Kidney (tissue), 14 donors: Measurements from ENCODE around the gene RPL36. TPM values are rescaled to one million over a fixed set of nuclear protein-coding genes. Genes with fewer than 3 reads are reported as not detected.

ENCODE experiments used
- DNase-seq, 5 donors: peaks; one replicate each; pipeline ENCODE4 v3.0.0-alpha.2; 2013 to 2020
- FAIRE-seq: peaks from 2 replicates; lab custom pipeline; 2012; peaks lifted over from hg19 to GRCh38; lab: Jason Lieb, UNC
- H3K27ac ChIP-seq, 2 donors: one replicate each; pipeline ENCODE4 v1.7.0; 2013; ENCODE audit warnings: low read depth in 2 of 2, low read length in 2 of 2, inconsistent platforms in 1 of 2
- H3K27me3 ChIP-seq: one replicate; pipeline ENCODE4 v1.7.1; 2013; ENCODE audit warnings: low read length, inconsistent platforms; ENCODE audit not compliant: control insufficient read depth, insufficient read depth
- H3K36me3 ChIP-seq, 3 donors: one replicate each; pipeline versions ENCODE4 v1.7.0 to v1.7.1; 2013; ENCODE audit warnings: low read length in 3 of 3, control low read depth in 1 of 3, inconsistent platforms in 1 of 3; ENCODE audit not compliant: insufficient read depth in 3 of 3, control insufficient read depth in 2 of 3
- H3K4me1 ChIP-seq, 3 donors: one replicate each; pipeline versions ENCODE4 v1.7.0 to v1.7.1; 2013; ENCODE audit warnings: low read length in 3 of 3, inconsistent platforms in 1 of 3, low read depth in 1 of 3; ENCODE audit not compliant: control insufficient read depth in 2 of 3, insufficient read depth in 2 of 3
- H3K4me3 ChIP-seq, 3 donors: one replicate each; pipeline versions ENCODE4 v1.7.0 to v1.8.1; 2013; ENCODE audit warnings: low read length in 3 of 3, control low read depth in 1 of 3, inconsistent platforms in 1 of 3
- H3K9ac ChIP-seq, 3 donors: one replicate each; pipeline versions ENCODE4 v1.7.0 to v1.7.1; 2013; ENCODE audit warnings: low read length in 3 of 3, control low read depth in 1 of 3, inconsistent platforms in 1 of 3
- H3K9me3 ChIP-seq, 3 donors: one replicate each; pipeline versions ENCODE4 v1.7.0 to v1.7.1; 2013; ENCODE audit warnings: low read length in 3 of 3, control low read depth in 1 of 3, inconsistent platforms in 1 of 3; ENCODE audit not compliant: control insufficient read depth in 2 of 3, insufficient read depth in 1 of 3
- intact Hi-C: fragments of 100-400 bp; cut with DNase I; formaldehyde crosslinking; loops from one replicate; pipeline ENCODE4 v1.11.1; 2022
- polyA plus RNA-seq: library from polyadenylated mRNA; stranded (reverse); fragments of 350-450 nt; fragmentation: Illumina TruSeq; extraction: RNeasy Lipid Tissue Mini Kit (QIAGEN cat#74804); gene quantifications from one replicate; pipeline ENCODE4 v1.2.3, GENCODE V29; 2014; ENCODE audit warnings: low read depth, low replicate concordance; ENCODE audit not compliant: insufficient read depth
- total RNA-seq: library from RNA; stranded (reverse); fragmentation: NEBNext Ultra II Directional; extraction: Animal tissue kit (Norgen Biotek cat#: 25700); gene quantifications from one replicate; pipeline ENCODE4 v1.2.1, GENCODE V29; 2021
- TF ChIP-seq, protein P1 (sequence below): IDR thresholded peaks from 3 replicates; pipeline ENCODE4 v1.5.1; 2012; ENCODE audit warnings: mild to moderate bottlenecking, moderate library complexity, borderline replicate concordance; ENCODE audit not compliant: insufficient read depth; ENCODE audit errors: extremely low read depth
- donor health status: control.
- donor health status: control.
- donor health status: control.
- donor health status: control.
- donor health status: control.
- donor health status: DM: yes; HTN: yes; CAD: no.
- donor health status: Normal renal cell carcinoma (clear cell type).

Gene RPL36
- total and polyA plus RNA-seq, 2 donors from 2014 or later: 564 to 1,593 TPM

DNA sequence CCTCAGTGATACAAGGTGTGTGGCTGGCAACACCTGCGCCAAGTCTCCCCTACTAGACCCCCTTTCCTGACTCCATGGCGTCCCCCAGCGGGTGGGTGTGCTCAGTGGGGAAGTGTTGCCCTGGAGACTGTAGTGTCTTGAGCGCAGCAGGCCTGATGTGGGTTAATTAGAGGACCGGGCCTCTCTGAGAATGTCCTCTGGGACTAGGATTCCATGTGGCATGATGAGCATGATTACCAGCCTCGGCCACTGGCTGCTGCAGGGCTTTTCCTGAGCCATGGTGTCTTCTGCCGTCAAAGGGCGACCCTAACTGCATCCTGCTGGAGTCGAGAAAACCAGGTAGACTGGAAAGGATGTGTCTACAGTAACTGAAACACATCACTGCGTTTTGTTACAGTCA lies 37.8 kb upstream of the RPL36 start:
- peaks cover 0 to 4% (median 0%) of the 10 kb centered on the region in 3 donors for H3K4me1 ChIP-seq
- FAIRE-seq (no peak), DNase-seq (no peak)
- H3K27ac ChIP-seq: no peak overlapping the region
- no peak overlapping the region for H3K9ac ChIP-seq
- no peaks in the 10 kb centered on the region for H3K27me3 ChIP-seq
- no peak overlapping the region for H3K4me3 ChIP-seq
- intact Hi-C loops: no loop called here
- TF ChIP-seq, protein P1, sequence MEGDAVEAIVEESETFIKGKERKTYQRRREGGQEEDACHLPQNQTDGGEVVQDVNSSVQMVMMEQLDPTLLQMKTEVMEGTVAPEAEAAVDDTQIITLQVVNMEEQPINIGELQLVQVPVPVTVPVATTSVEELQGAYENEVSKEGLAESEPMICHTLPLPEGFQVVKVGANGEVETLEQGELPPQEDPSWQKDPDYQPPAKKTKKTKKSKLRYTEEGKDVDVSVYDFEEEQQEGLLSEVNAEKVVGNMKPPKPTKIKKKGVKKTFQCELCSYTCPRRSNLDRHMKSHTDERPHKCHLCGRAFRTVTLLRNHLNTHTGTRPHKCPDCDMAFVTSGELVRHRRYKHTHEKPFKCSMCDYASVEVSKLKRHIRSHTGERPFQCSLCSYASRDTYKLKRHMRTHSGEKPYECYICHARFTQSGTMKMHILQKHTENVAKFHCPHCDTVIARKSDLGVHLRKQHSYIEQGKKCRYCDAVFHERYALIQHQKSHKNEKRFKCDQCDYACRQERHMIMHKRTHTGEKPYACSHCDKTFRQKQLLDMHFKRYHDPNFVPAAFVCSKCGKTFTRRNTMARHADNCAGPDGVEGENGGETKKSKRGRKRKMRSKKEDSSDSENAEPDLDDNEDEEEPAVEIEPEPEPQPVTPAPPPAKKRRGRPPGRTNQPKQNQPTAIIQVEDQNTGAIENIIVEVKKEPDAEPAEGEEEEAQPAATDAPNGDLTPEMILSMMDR: no peak
- peaks cover 13 to 77% (median 59%) of the 10 kb centered on the region in 3 donors for H3K36me3 ChIP-seq
- H3K9me3 ChIP-seq: no peaks in the 10 kb centered on the region

DNA sequence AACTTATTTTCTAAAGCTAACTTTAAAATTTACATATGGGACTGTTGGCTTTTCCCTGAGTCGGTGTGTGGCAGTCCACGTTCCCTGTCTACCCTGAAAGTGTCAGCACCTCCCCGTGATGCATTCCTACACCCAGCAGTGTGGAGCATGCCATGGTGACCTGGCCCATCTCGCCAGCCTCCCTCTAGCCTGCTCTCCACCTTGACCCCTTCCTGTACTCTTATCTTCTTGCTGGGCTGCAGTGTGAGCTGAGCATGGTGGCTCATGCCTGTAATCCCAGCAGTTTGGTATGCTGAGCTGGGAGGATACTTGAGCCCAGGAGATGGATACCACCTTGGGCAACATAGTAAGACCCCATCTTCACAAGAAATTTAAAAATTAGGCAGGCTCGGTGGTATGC lies 35.2 kb upstream of the RPL36 start:
- Histone ChIP-seq H3K9me3 (no peaks in the 10 kb centered on the region), H3K4me1 (peaks cover 0 to 4% (median 0%) of the 10 kb centered on the region in 3 donors), H3K27ac (no peak overlapping the region), H3K4me3 (no peak overlapping the region), H3K27me3 (no peaks in the 10 kb centered on the region), H3K36me3 (peaks cover 8 to 74% (median 50%) of the 10 kb centered on the region in 3 donors), H3K9ac (no peak overlapping the region)
- TF ChIP-seq, protein P1: no peak
- intact Hi-C loops: no loop called here
- DNase-seq (no peak), FAIRE-seq (no peak)

DNA sequence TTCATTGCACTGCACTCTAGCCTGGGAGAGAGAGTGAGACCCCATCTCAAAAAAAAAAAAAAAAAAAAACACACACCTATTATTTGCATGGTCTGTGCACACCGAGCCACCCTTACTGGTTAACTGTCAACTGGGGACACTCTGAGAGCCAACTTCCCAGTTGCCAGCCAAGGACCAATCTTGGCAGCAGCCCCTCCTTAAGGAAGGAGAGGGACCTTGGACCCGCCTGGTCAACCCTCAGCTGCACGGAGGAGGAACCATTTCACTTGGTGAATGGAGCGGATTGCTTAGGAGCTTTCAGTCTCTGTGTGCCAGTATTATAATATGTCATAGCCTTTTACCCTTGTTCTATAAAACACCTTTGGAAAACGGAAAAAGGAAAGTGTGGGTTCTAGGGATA lies 34.7 kb upstream of the RPL36 start:
- intact Hi-C loops: no loop called here
- Histone ChIP-seq H3K9me3 (no peaks in the 10 kb centered on the region), H3K27me3 (no peaks in the 10 kb centered on the region), H3K4me1 (peaks cover 0 to 4% (median 0%) of the 10 kb centered on the region in 3 donors), H3K4me3 (no peak overlapping the region), H3K36me3 (peaks cover 5 to 73% (median 49%) of the 10 kb centered on the region in 3 donors), H3K9ac (no peak overlapping the region), H3K27ac (no peak overlapping the region)
- TF ChIP-seq, protein P1: no peak
- no peak for FAIRE-seq
- DNase-seq: no peak

DNA sequence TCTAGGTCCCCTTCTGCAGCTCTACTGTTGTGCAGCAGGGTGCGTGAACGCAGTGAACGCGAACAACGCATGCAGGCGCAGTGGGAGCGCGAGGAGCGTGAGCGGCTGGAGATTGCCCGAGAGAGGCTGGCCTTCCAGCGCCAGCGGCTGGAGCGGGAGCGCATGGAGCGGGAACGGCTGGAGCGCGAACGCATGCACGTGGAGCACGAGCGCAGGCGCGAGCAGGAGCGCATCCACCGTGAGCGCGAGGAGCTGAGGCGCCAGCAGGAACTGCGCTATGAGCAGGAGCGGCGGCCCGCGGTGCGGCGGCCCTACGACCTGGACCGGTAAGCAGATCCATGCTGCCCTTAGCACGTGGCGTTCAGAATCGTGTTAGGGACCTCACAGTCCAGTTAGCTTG lies 28.6 kb upstream of the RPL36 start:
- TF ChIP-seq, protein P1: no peak
- H3K9me3 ChIP-seq: no peaks in the 10 kb centered on the region
- H3K27ac ChIP-seq: no peak overlapping the region
- peaks cover 0 to 6% (median 6%) of the 10 kb centered on the region in 3 donors for H3K4me1 ChIP-seq
- FAIRE-seq: no peak
- peak in 1 of 5 donors; percentile 64 for DNase-seq
- peaks cover 11 to 65% (median 49%) of the 10 kb centered on the region in 3 donors for H3K36me3 ChIP-seq
- H3K4me3 ChIP-seq: no peak overlapping the region
- no peaks in the 10 kb centered on the region for H3K27me3 ChIP-seq
- no peak overlapping the region for H3K9ac ChIP-seq
- intact Hi-C loops: no loop called here
